ENCODE measurements around the gene HOXD10.

HOXD10 gene

DNA sequence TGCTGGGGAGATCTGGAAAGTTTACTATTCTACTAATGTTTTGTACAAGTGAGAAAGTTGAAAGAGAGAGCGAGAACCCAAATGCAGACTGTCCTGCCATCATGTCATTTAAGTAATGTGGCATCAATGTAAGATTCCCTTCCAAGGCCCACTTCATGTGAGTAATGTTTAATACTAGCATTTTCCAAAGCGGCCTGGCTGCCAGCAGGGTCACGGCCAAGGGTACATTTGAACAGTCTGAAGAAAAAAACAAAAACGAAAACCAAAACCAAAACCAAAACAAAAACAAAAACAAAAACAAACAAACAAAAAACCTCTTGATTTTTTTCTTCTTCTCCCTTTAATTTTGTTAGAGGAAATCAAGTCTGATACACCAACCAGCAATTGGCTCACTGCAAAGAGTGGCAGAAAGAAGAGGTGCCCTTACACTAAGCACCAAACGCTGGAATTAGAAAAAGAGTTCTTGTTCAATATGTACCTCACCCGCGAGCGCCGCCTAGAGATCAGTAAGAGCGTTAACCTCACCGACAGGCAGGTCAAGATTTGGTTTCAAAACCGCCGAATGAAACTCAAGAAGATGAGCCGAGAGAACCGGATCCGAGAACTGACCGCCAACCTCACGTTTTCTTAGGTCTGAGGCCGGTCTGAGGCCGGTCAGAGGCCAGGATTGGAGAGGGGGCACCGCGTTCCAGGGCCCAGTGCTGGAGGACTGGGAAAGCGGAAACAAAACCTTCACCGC lies 2.2 kb downstream of the HOXD10 start:
- no peak overlapping the region for H3K4me3 ChIP-seq (ENCODE audit: low read depth, low read length)
- DNase-seq (ENCODE audit: low read depth) = no peak
- TF ChIP-seq, protein P1, sequence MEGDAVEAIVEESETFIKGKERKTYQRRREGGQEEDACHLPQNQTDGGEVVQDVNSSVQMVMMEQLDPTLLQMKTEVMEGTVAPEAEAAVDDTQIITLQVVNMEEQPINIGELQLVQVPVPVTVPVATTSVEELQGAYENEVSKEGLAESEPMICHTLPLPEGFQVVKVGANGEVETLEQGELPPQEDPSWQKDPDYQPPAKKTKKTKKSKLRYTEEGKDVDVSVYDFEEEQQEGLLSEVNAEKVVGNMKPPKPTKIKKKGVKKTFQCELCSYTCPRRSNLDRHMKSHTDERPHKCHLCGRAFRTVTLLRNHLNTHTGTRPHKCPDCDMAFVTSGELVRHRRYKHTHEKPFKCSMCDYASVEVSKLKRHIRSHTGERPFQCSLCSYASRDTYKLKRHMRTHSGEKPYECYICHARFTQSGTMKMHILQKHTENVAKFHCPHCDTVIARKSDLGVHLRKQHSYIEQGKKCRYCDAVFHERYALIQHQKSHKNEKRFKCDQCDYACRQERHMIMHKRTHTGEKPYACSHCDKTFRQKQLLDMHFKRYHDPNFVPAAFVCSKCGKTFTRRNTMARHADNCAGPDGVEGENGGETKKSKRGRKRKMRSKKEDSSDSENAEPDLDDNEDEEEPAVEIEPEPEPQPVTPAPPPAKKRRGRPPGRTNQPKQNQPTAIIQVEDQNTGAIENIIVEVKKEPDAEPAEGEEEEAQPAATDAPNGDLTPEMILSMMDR (IDR thresholded peaks at IDR 0.05; ENCODE audit: control insufficient read depth, extremely low read depth, insufficient read depth) = peak; percentile 60

DNA sequence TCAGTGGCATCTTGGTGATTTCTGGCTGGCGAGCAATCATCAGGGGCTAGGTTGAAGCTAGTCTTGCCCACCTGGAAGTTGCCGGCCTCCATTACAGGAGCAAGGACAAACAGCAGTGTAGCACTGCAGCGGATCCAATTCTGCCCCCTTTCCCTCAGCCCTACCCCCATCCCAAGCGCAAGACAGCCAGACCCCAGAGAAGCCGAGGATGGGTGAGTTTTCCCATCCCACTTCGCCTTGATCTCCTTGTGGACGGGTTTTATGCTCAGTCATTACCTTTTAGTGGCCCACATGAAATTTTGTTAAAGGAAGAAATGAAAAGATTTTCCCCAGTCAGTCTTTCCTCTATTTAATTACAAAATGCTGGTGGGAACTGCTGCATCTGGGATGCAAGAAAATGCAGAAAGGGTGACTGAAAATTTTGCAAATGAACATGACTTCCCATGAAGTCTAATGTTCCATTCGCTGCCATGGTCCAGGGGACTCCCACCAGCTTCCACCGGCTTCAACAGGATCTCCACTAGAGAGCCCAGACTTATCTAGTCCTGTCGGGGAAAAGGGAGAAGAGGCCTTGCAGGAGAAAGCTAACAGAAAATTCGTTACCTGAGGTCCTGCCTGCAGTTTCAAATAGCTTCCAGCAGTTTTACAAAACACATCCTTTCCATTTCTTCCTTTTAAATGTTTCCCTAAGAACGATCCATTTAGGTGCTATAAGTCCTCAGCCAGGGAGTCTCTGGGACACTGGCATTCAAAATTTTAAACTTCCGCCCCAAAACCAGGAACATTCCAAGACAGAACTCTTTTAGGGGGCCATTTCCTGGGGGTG lies 4.0 kb downstream of the HOXD10 start:
- no peak for DNase-seq (ENCODE audit: low read depth)
- TF ChIP-seq, protein P1 (IDR thresholded peaks at IDR 0.05; ENCODE audit: control insufficient read depth, extremely low read depth, insufficient read depth) = no peak
- H3K4me3 ChIP-seq (ENCODE audit: low read depth, low read length) = no peak overlapping the region

DNA sequence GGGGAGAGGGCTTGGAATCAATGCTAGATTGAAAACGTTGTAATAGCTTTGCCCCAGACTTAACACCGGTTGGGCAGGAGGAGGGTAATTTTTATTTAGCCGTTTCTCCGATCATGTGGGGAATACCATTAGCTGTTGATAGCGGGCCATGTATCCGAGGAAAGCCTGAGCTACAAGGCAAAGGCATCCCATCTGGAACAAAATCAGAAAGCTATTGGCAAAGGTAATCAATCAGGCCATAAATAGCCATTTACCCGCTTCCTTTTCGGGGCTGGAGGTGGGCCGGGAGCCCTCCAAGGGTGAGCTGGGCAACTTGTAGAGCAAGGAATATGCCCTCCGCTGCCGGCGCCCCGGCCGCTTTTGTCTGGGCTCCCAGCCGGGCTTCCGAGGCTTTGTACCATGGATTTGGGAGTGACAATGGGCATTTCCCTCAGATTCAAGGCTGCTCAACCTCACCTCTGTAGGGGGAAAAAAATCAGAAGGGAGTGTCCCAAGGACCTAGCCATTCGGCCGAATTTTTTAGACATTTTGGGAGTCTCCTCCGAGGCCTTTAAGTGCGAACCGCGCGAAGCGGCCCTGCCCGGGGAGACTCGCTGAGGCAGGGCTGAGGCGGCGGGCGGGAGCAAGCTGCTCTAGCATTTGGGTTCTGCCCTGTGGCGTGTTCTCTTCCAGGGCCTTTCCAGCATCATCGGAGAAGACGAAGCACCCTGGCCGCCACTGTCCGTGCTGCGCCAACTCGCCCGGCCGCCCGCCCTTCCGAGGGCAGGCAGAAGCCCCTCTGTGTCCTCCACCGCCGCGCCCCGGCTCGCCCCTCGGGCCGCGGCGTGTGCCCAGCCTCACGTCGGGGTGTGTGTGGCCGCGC lies 4.8 kb downstream of the HOXD10 start:
- H3K4me3 ChIP-seq (ENCODE audit: low read depth, low read length) = no peak overlapping the region
- TF ChIP-seq, protein P1 (IDR thresholded peaks at IDR 0.05; ENCODE audit: control insufficient read depth, extremely low read depth, insufficient read depth) = no peak
- DNase-seq (ENCODE audit: low read depth) = no peak

DNA sequence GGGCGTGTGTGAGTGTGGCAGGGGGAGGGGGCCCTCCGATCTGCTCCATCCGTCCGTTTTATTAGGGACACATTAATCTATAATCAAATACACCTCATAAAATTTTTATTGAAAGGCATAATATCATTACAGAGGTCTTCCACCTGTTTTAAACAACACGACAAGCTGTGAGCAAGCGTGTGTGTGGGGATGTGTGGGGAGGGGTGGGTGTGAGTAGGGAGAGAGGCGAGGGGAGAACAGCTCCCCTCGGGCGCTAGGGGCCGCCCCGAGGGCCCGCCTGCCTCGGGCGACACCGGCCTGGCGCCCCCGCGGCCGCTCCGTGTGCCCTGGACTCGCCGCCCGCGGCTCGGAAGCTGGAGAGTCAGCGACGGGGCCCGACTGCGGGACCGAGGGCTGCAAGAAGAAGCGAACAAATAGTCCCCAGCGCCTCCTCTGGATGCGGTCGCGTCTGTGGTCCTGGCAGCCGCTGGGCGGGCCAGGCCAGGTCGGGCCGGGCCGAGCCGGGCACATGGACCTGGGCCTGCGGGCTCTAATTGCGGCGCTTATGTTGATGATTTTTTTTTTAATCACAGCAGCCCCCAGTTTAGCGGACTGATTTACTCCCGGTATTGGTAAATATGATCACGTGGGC lies 5.6 kb downstream of the HOXD10 start:
- DNase-seq (ENCODE audit: low read depth) = no peak
- H3K4me3 ChIP-seq (ENCODE audit: low read depth, low read length) = no peak overlapping the region
- TF ChIP-seq, protein P1 (IDR thresholded peaks at IDR 0.05; ENCODE audit: control insufficient read depth, extremely low read depth, insufficient read depth) = no peak

DNA sequence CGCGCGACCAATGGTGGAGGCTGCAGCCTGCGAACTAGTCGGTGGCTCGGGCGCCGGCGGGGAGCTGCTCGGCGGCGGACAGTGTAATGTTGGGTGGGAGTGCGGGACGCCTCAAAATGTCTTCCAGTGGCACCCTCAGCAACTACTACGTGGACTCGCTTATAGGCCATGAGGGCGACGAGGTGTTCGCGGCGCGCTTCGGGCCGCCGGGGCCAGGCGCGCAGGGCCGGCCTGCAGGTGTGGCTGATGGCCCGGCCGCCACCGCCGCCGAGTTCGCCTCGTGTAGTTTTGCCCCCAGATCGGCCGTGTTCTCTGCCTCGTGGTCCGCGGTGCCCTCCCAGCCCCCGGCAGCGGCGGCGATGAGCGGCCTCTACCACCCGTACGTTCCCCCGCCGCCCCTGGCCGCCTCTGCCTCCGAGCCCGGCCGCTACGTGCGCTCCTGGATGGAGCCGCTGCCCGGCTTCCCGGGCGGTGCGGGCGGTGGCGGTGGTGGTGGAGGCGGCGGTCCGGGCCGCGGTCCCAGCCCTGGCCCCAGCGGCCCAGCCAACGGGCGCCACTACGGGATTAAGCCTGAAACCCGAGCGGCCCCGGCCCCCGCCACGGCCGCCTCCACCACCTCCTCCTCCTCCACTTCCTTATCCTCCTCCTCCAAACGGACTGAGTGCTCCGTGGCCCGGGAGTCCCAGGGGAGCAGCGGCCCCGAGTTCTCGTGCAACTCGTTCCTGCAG lies 6.3 kb downstream of the HOXD10 start, which contains the start of gene HOXD9:
HOXD9 (plus strand) TSS at position 37 of the 728 bp plus-strand sequence; CDS start at position 87, 50 bp downstream.
- TF ChIP-seq, protein P1 (IDR thresholded peaks at IDR 0.05; ENCODE audit: control insufficient read depth, extremely low read depth, insufficient read depth) = no peak
- no peak within 1 kb of the TSS for H3K4me3 ChIP-seq (ENCODE audit: low read depth, low read length)

More for the DNA sequence above, 6.3 kb downstream of the HOXD10 start, which contains the start of gene HOXD9:
- DNase-seq (ENCODE audit: low read depth) = no peak
